OCI-M2 (cell line): Measurements from ENCODE around the gene DDX31.

ENCODE experiments used
- DNase-seq: peaks from one replicate; lab custom pipeline; 2025; ENCODE audit not compliant: unreplicated experiment; lab: John Stamatoyannopoulos, UW

DDX31 gene

GRCh38 chr9:132597073-132597775 lies 72.6 kb downstream of the DDX31 start:
- no peak for DNase-seq

DNA sequence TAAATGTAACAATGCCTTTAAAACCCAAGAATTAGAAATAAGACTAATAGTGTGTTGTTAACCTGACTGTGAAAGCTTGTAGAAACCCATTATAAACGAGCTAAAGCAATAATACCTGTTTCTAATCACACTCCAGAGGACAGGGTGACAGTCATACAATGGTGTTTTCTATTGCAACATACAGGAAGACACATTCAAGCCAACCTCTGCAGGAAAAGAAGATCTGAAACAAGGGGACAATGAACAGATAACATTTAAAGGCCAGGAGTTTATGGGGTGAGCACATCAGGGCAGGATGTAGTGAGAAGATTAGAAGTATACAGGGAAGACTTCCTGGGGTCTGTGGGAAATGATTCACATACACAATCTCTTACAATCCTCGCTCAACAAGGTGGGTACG lies 73.6 kb downstream of the DDX31 start:
- no peak for DNase-seq

GRCh38 chr9:132595319-132595718 lies 74.5 kb downstream of the DDX31 start:
- no peak for DNase-seq

DNA sequence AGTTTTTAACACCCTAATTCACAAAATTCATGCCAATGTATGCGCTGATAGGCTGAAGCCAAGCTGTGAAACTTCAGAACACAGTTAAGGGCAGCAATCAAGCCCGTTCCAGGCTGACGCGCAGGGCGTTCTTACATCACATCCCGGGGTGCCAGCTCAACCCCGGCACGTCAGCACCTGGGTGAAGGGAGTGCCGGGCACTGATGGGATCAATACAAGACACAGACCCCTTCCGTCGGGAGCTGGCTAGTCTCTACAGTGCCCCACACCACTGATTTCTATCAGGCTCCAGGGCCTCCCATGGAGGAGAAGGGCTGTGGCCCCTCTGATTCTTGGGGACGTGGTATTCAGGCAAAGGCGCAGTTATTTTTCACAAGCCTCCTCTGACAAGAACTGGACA lies 75.4 kb downstream of the DDX31 start:
- no peak for DNase-seq

DNA sequence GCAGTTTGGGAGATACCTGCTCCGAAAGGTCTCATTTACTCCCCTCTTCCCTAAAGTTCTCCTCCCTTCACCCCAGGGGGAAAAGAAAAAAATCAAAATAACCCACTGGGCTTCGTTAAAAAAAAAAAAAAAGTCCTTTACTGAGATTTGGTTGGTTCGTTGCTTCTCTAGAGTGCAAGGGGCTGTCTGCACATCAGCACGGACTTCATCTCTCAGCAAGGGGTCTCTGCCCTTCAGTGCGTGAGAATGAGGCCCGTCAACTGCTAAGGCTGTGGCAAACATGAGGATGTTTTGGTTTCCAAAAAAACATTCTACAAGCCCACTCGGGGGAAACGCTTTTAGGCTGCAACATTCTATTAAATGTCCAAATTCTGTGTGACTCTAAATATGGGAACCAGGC lies 77.3 kb downstream of the DDX31 start:
- DNase-seq, result no peak

DNA sequence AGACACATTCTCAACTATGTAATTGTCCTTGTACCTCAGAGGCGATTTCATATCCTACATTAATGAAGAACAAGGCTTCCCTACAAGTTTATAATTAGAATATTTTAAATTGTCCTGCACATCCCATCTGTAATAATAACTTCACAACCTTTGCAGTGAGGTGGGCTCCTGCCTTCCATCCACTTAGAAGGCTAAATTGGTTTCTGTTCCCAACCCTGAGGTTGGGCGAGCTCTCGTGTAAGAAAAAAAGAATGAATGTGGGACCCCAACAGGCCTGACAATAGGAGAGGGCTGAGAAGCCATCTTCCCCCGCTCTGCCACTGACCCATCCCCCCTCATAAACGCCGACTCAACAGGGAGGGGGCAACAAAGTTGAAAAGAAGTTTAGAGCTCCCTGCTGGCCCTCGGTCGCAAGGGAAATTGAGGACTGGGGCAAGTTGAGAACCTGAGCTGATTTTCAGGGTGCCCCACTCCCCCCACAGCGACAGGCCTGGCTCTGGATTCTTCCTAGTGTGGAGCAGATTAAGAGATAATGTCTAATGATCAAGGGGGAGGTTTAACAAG lies 78.0 kb downstream of the DDX31 start:
- no peak for DNase-seq

GRCh38 chr9:132591244-132591643 lies 78.5 kb downstream of the DDX31 start:
- DNase-seq, result no peak

DNA sequence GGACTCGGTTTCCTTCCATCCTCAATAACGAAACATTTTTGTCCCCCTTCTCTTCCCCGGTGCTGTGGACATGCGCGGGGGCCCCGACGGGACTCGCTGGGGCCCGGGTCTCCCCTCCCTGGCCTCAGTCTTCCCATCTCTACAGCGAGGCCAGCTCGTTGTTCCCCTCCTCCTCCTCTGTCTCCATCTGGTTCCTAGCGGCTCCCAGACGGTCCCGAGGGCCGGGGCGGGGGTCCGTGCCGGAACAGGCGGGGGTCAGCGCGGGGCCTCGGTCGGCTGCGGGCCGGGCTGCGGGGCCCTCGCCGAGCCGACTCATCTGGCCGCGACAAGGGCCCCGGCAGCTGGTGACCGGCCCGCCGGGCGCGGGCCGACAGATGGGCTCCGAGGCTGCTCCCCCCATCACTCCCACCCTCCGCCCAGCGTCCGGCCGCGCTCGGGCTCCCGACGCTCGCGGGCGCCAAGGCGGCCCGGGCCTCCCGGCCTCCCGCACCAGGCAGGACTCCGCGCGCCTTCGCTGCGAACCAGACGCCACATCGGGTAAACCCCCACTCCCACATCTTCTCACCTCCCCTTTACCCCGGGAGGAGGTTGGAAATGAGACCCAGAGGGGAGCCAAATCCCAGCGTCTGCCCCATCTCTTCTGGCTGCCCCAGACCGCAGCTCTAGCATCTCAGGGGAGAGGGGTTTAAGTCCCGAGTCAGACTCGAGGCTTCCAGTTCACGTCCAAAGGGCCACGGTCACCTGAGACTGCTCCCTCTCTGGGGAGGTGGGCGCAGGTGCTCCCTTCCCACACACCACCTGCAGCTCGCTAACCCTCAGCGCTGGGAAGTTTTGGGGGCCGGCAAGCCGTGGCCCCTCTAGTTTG lies 79.2 kb downstream of the DDX31 start:
- no peak for DNase-seq

GRCh38 chr9:132590037-132590317 lies 79.8 kb downstream of the DDX31 start:
- no peak for DNase-seq

DNA sequence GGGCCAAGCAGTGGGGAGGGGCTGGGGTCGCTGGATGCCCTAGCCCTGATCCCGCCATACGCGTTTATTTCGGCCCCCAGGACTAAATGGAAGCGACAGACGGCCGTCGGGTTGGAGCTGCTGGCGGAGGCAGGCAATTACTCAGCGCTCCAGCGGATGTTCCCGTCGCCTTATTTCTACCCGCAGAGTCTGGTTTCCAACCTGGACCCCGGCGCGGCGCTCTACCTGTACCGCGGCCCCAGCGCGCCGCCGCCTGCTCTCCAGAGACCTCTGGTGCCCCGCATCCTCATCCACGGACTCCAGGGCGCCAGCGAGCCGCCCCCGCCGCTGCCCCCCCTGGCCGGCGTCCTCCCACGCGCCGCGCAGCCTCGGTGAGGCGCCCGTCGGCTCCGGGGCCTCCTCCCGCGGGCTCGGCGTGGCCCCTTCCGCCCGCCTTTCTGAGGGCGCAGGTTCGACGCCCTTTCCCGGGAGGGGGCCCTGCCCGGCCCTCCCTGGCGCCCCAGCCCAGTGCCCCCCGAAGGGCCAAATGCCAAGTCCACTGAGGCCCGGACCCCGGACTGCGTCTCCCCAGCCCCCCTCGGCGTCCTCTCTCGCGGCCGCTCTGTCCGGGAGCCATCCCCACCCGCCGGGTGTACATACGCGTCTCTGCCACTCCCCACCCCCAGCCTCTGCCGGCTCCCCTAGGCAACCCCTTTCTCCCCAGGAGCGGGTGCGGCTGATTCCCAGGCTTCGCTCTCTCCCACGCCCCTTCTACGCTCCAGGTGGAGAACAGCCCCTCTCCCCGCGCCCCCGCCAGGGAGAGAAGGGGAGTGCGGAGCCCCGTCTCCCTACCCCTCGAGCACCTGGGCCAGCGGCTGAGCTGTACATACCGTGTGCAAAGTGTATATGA lies 80.4 kb downstream of the DDX31 start:
- DNase-seq, result no peak

DNA sequence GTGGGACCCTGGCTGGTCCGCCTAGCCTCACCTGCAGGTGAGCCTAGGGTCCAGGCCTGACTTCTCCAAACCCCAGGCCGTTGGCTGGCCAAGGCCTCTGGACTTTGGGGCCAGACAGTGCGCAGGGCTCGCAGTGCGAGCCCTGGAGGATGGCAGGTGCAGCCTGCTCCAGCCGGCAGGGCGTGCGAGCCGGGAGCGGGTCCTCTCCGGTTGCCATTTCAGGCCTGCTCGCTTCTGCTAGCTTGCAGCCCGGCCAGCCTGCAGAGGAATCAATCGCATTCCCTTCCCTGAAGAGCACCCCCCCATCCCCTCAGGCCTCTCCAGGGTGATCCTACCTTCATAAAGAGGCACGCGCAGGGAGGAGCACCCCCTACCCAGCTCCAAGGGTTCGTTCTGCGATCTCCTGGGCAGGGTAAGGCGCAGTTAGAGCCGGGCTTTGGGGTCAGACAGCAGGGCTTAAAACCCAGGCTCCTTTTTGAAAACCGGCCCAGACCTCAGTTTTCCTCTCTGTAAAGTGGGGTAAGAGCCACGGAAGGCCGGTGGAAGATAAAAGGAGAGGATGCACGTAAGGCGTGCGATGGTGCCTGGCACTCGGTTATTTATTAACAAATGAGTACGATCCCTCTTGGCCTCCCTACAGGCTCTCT lies 81.2 kb downstream of the DDX31 start:
- DNase-seq, result no peak

GRCh38 chr9:132588098-132588497 lies 81.7 kb downstream of the DDX31 start:
- DNase-seq, result no peak

DNA sequence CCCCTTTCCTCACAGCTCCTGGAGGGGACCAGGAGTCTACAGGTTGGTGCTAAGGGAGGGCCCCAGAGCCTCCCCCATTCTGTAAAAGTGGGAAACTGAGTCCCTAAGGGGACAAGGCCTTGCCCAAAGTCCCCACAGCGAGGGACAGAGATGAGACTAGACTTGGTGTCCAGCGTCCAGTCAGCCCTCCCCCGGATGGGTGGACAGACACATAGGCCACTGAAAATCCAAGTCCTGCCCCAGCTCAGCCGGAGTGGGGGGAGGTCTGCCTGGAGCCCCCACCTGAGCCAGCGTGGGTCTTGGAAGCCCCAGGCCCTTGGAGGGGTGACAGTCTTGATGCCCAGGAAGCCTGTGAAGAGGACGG lies 82.2 kb downstream of the DDX31 start:
- no peak for DNase-seq

DNA sequence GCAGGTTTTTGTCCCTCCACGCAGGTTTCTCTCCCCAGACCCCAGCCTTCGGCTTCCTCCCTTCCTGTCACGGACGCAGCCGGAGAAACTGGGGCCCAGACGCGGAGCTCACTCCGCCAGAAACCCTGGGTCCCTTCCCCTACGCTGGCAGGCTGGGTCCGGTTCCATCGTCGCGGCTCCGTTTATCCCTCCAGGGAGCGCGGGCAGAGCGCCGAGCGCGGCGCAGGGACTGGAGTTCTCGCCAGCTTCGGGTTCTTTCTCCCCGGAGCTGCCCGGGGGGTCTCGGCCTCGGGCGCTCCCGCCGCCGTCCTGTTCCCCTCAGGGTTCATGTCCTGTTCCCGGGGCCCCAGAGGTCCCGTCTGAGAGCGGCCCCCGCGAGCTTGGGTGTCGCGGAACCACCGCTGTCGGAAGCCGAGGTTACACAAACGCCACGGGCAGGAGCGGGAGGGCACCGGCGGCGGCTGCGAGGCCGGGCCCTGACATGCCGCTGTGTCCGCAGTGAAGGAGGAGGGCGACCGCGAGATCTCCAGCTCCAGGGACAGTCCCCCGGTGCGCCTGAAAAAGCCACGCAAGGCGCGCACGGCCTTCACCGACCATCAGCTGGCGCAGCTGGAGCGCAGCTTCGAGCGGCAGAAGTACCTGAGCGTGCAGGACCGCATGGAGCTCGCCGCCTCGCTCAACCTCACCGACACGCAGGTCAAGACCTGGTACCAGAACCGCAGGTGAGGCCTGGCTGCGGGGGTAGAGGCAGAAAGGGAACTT lies 82.8 kb downstream of the DDX31 start:
- DNase-seq, result no peak

GRCh38 chr9:132585954-132586829 lies 83.6 kb downstream of the DDX31 start:
- DNase-seq, result no peak

GRCh38 chr9:132584601-132585560 lies 84.9 kb downstream of the DDX31 start:
- no peak for DNase-seq

DNA sequence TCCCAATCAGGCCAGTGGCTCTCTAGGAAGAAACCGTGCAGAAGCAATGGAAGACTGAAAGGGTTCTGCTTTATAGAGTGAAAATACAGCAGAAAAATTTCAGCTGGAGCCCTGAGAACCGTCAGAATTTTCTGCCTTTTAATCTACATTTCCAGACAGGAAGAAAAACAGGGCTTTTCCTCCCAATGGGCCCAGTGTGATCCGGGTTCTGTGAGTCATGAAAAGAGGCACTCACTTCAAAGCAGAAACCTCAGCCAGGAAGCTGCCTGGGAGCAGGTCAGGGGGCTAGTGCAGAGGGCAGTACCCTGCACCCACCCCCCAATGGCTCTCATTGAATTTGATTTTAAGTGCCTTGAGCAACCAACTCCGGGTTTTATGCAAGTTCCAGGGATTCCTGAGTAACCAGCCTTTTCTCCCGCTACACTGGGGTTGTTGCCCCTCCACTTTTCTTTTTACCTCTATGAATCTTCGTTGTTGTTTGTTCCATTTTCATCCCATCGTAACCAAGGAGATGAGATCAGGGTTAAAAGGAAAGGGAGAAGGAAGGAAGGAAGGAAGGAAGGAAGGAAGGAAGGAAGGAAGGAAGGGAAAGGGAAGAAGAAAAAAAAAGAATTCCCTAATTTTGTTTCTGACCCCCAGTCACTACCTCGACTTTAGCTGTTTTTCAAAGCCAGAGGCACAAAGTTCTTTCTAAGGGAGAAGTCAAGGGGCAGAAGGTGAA lies 86.0 kb downstream of the DDX31 start:
- DNase-seq, result no peak
